ENCODE measurements around the gene UBL5. TPM values are rescaled to one million over a fixed set of nuclear protein-coding genes. Genes with fewer than 3 reads are reported as not detected.

The UBL5 gene
- total RNA-seq, 1 donor from 2014 or later = 331 TPM

Other genes starting within 250 kb of the UBL5 start
- gene ZNF121, start 243.4 kb upstream of the UBL5 start, total RNA-seq = 57.2 and 62.2 TPM in 2 replicates
- gene ZNF561, start 206.7 kb upstream of the UBL5 start, total RNA-seq = 27.1 and 28.3 TPM in 2 replicates
- 17.3 and 18.2 TPM in 2 replicates for gene ZNF562, start 152.8 kb upstream of the UBL5 start, total RNA-seq
- gene ZNF846, start 59.2 kb upstream of the UBL5 start, total RNA-seq = 3.2 and 3.7 TPM in 2 replicates
- 23.4 and 23.7 TPM in 2 replicates for gene FBXL12, start 8.8 kb upstream of the UBL5 start, total RNA-seq
- 84.3 and 87.3 TPM in 2 replicates for gene PIN1, start 7.4 kb downstream of the UBL5 start, total RNA-seq
- gene OLFM2, start 108.6 kb downstream of the UBL5 start, total RNA-seq = 0.85 and 0.89 TPM in 2 replicates
- 0.80 and 0.87 TPM in 2 replicates for gene COL5A3, start 182.6 kb downstream of the UBL5 start, total RNA-seq
- gene RDH8, start 185.6 kb downstream of the UBL5 start, total RNA-seq = not detected in 2 replicates